Central memory CD8-positive, alpha-beta T cell (primary cell): ENCODE measurements around the gene UGT1A8.
"Not testable (repeated sequence)": the region's sequence is repeated elsewhere in the genome, so short reads cannot be mapped to it uniquely, and the experiment has no call there.

ENCODE experiments used
- ATAC-seq: fragments of 150-1000 bp; cut with Tn5 transposase; replicated peaks from 2 replicates; pipeline ENCODE4 v1.10.0; 2022; ENCODE audit warnings: mild to moderate bottlenecking, moderate FRiP score, moderate number of reproducible peaks; ENCODE audit not compliant: poor library complexity, severe bottlenecking; ENCODE audit errors: extremely low read depth
- DNase-seq, 2 donors: peaks; one replicate each; pipeline ENCODE4 v3.0.0; 2021; ENCODE audit warnings: low spot score in 2 of 2
- H3K27ac Mint-ChIP-seq: one replicate; pipeline ENCODE4 v1.8.0; 2022; ENCODE audit warnings: low read depth, mild to moderate bottlenecking, moderate library complexity, mixed read lengths
- H3K27me3 Mint-ChIP-seq: one replicate; pipeline ENCODE4 v1.8.0; 2022; ENCODE audit warnings: mixed read lengths
- H3K36me3 Mint-ChIP-seq: one replicate; pipeline ENCODE4 v1.8.0; 2022; ENCODE audit warnings: mild to moderate bottlenecking, moderate library complexity, mixed read lengths; ENCODE audit not compliant: insufficient read depth
- H3K4me1 Mint-ChIP-seq: one replicate; pipeline ENCODE4 v1.8.0; 2022; ENCODE audit warnings: mixed read lengths
- H3K4me3 Mint-ChIP-seq: one replicate; pipeline ENCODE4 v1.8.0; 2022; ENCODE audit warnings: mild to moderate bottlenecking, moderate library complexity, mixed read lengths
- H3K9me3 Mint-ChIP-seq: one replicate; pipeline ENCODE4 v1.8.0; 2022; ENCODE audit warnings: mixed read lengths

The UGT1A8 gene

DNA sequence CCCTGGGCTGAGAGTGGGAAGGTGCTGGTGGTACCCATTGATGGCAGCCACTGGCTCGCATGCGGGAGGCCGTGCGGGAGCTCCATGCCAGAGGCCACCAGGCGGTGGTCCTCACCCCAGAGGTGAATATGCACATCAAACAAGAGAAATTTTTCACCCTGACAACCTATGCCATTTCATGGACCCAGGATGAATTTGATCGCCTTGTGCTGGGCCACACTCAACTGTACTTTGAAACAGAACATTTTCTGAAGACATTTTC, 129.8 kb downstream of the UGT1A8 start:
- no peaks in the 10 kb centered on the region for H3K36me3 Mint-ChIP-seq
- no peak for ATAC-seq
- no peak for DNase-seq
- no peak overlapping the region for H3K4me3 Mint-ChIP-seq
- peaks cover 64% of the 10 kb centered on the region for H3K27me3 Mint-ChIP-seq
- H3K9me3 Mint-ChIP-seq: no peaks in the 10 kb centered on the region
- H3K27ac Mint-ChIP-seq: no peak overlapping the region
- no peaks in the 10 kb centered on the region for H3K4me1 Mint-ChIP-seq

DNA sequence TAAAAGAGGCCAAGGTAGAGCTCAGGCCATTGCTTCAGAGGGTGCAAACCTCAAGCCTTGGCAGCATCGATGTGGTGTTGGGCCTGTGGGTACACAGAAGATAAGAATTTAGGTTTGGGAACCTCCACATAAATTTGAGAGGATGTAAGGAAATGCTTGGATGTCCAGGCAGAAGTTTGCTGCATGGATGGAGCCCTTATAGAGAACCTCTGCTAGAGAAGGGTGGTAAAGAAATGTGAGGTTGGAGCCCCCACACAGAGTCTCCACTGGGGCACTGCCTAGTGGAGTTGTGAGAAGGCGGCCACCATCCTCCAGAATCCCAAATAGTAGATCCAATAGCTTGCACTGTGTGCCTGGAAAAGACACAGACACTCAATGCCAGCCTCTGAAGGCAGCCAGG, 133.3 kb downstream of the UGT1A8 start:
- peaks cover 80% of the 10 kb centered on the region for H3K27me3 Mint-ChIP-seq
- not testable (repeated sequence) for H3K27ac Mint-ChIP-seq, ATAC-seq, H3K4me1 Mint-ChIP-seq, H3K9me3 Mint-ChIP-seq, H3K36me3 Mint-ChIP-seq, H3K4me3 Mint-ChIP-seq, DNase-seq

DNA sequence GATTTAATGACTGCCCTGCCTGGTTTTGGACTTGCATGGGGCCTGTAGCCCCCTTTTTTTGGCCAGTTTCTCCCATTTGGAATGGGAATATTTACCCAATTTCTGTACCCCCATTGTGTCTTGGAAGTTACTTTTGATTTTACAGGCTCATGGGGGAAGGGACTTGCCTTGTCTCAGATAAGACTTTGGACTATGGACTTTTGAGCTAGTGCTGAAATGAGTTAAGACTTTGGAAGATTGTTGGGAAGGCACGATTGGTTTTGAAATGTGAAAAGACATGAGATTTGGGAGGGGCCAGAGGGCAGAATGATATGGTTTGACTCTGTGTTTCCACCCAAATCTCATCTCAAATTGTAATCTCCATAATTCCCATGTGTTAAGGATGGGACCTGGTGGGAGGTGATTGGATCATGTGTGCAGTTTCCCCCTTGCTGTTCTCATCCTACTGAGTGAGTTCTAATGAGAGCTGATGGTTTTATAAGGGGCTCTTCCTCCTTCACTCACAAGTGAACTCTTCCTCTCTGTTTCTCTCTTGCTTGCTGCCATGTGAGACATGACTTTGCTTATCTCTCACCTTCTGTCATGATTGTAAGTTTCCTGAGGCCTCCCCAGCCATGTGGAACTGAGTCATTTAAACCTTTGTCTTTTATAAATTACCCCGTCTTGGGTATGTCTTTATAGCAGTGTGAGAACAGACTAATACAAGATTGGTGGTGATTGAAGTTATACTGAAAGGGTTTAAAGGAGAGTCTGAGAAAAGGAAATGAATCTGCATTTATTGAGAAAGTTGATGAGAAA, 134.0 kb downstream of the UGT1A8 start:
- peaks cover 76% of the 10 kb centered on the region for H3K27me3 Mint-ChIP-seq
- H3K27ac Mint-ChIP-seq, H3K4me3 Mint-ChIP-seq, DNase-seq, H3K9me3 Mint-ChIP-seq, ATAC-seq, H3K36me3 Mint-ChIP-seq, H3K4me1 Mint-ChIP-seq: not testable (repeated sequence)

DNA sequence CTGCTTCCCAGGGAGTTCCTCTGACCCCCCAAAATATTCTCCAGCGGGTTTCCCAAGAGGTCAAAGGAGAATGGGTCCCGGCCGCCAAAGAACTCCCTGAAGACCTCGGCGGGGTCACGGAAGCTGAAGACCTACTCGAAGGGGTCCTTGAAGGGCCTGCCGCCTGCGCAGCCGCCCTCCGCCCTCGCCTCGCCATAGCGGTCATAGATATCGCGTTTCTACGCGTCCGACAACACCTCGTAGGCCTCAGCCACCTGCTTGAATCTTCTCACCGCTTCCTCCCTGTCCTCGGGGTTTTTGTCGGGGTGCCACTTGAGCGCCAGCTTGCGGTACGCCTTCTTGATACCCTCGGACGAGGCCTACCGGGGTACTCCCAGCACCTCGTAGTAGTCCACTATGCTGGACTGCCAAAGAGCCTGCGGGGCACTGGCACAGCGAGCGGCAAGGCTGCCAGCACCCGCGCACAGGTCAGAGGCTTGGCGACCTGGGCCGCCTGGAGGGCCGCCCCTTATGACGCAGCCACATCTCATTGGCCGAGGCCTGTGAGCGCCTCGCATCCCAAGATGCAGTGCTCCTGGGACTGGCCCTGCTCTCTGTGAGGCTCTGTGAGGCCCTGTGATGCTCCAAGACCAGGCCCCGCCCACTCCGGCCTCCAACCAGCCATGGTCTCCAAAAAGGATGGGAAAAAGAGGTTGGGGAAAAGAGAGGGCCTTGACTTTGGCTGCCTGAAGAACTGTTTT, 137.6 kb downstream of the UGT1A8 start:
- Mint-ChIP-seq H3K4me3 (no peak overlapping the region), H3K9me3 (no peaks in the 10 kb centered on the region), H3K27me3 (peaks cover 49% of the 10 kb centered on the region), H3K36me3 (peaks cover 1% of the 10 kb centered on the region), H3K4me1 (no peaks in the 10 kb centered on the region), H3K27ac (no peak overlapping the region)
- DNase-seq: no peak
- no peak for ATAC-seq

DNA sequence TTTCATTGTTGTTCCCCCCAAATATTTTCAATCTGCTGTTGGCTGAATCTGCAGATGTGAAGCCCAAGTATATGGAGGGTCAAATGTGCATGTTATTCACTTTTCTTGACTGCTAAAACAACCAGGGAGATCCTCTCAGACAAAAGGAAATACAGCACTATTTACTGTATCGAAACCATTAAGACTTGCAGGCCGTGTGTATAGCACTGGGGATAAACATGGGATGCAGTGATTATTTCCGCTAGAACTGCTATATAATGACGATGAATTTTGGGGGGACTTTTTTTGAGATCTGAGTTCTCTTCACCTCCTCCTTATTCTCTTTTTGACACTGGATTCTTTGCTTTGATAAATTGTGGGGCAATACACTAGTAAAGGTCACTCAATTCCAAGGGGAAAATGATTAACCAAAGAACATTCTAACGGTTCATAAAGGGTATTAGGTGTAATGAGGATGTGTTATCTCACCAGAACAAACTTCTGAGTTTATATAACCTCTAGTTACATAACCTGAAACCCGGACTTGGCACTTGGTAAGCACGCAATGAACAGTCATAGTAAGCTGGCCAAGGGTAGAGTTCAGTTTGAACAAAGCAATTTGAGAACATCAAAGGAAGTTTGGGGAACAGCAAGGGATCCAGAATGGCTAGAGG, 139.1 kb downstream of the UGT1A8 start:
- H3K9me3 Mint-ChIP-seq: no peaks in the 10 kb centered on the region
- H3K4me1 Mint-ChIP-seq: no peaks in the 10 kb centered on the region
- H3K27me3 Mint-ChIP-seq: peaks cover 43% of the 10 kb centered on the region
- ATAC-seq (no peak), DNase-seq (no peak)
- peaks cover 1% of the 10 kb centered on the region for H3K36me3 Mint-ChIP-seq
- H3K27ac Mint-ChIP-seq: no peak overlapping the region
- no peak overlapping the region for H3K4me3 Mint-ChIP-seq

DNA sequence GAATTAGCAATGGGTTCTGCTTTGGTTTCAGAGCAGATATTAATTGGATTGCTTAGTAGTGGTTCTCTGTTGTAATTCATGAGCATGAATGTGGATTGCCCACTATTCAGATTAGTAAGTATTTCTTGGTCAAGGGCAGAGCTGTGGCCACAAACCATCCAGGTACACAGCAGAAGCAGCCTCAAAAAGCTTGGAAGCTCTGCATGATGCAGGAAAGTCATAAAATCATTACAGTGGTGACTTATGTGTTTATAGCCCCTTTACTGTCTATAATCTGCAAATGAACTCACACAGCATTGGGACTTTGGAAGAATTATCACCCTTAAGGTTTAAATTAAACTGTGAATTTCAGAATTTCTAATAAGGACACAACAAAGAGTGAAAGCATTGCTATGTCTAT, 140.7 kb downstream of the UGT1A8 start:
- H3K9me3 Mint-ChIP-seq: no peaks in the 10 kb centered on the region
- no peak for ATAC-seq
- no peaks in the 10 kb centered on the region for H3K4me1 Mint-ChIP-seq
- H3K27me3 Mint-ChIP-seq: peaks cover 32% of the 10 kb centered on the region
- peaks cover 1% of the 10 kb centered on the region for H3K36me3 Mint-ChIP-seq
- no peak overlapping the region for H3K4me3 Mint-ChIP-seq
- no peak overlapping the region for H3K27ac Mint-ChIP-seq
- DNase-seq: no peak

DNA sequence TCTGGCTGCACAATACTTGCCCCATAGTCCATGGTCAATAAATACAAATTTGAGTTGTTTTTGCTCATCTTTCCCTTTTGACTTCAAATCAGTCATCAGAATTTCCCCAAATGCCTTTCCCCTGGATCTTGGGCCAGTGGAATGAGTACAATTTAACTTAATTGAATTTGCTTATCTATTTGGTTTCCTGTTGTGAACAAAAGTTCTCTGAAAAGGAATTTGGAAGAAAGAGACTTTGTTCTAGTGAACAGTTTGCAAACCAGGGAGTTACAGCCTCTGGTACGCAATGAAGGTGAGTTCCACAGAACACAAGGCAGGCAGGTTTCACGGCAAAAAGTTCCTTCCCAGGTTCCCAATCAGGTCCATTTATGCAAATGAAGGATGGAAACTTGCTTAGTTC, 141.4 kb downstream of the UGT1A8 start:
- H3K27ac Mint-ChIP-seq: no peak overlapping the region
- ATAC-seq: no peak
- no peaks in the 10 kb centered on the region for H3K4me1 Mint-ChIP-seq
- H3K9me3 Mint-ChIP-seq: no peaks in the 10 kb centered on the region
- H3K4me3 Mint-ChIP-seq: no peak overlapping the region
- DNase-seq: no peak
- H3K36me3 Mint-ChIP-seq: peaks cover 1% of the 10 kb centered on the region
- peaks cover 32% of the 10 kb centered on the region for H3K27me3 Mint-ChIP-seq

DNA sequence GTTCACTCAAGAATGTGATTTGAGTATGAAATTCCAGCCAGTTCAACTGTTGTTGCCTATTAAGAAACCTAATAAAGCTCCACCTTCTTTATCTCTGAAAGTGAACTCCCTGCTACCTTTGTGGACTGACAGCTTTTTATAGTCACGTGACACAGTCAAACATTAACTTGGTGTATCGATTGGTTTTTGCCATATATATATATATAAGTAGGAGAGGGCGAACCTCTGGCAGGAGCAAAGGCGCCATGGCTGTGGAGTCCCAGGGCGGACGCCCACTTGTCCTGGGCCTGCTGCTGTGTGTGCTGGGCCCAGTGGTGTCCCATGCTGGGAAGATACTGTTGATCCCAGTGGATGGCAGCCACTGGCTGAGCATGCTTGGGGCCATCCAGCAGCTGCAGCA, 142.6 kb downstream of the UGT1A8 start, which contains the start of gene UGT1A1:
Gene UGT1A1 (plus strand): TSS at position 228 of the 400 bp plus-strand sequence. CDS start 18 bp downstream, at position 246.
- Mint-ChIP-seq H3K27ac (no peak within 1 kb of the TSS), H3K4me3 (no peak within 1 kb of the TSS), H3K36me3 (peaks cover 1% of the 10 kb centered on the region), H3K4me1 (no peaks in the 10 kb centered on the region), H3K27me3 (peaks cover 38% of the 10 kb centered on the region), H3K9me3 (no peaks in the 10 kb centered on the region)
- ATAC-seq: no peak
- DNase-seq: no peak

DNA sequence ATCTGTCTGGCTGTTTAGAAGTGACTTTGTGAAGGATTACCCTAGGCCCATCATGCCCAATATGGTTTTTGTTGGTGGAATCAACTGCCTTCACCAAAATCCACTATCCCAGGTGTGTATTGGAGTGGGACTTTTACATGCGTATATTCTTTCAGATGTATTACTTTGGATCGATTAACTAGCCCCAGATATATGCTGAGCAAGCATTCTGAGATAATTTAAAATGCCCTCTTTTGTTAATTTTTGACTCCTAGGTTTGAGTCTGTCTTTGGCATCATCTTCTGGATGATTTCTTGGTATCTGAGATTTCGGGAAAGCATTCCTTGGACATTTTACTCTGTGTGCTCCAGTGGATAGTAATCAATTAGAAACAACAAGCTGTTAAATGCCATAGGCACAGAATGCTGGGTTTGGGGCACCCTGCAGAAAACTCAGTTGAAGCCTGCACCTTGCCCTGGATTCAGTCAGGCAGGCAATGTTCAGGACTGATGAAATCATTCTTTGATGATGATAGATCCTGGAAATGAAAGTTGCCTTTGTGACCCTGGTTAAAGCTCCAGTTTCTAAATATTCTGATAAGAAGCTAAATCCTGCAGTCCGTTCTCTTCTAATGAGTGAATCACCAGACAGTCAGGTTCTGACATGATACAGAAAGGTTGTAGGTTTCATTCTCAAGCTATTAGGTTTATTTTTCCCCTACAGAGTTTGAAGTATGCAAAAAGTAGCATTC, 143.8 kb downstream of the UGT1A8 start:
- Mint-ChIP-seq H3K9me3 (no peaks in the 10 kb centered on the region), H3K4me1 (no peaks in the 10 kb centered on the region), H3K27me3 (peaks cover 44% of the 10 kb centered on the region), H3K4me3 (no peak overlapping the region), H3K36me3 (peaks cover 1% of the 10 kb centered on the region), H3K27ac (no peak overlapping the region)
- DNase-seq (no peak), ATAC-seq (no peak)

DNA sequence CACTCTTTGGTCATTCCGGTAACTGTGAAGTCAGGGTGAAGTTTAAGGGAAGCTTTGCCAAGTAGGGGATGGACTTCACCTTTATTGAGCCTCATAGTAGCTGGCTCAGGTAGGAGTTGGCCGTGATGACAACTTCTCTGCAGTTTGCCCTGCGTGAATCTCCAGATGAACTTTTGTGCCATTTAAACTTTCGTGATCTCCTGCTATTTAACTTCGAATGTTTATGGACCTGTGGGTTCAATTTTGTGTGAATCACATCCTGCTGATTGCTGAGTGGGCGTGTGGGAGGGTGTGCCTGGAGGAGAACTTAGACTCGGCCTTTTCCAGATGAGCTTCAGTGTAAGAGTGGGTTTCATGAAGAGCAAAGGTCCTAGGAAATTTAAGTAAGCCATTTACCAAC, 146.8 kb downstream of the UGT1A8 start:
- no peak for DNase-seq
- H3K36me3 Mint-ChIP-seq: no peaks in the 10 kb centered on the region
- H3K27ac Mint-ChIP-seq: no peak overlapping the region
- no peaks in the 10 kb centered on the region for H3K9me3 Mint-ChIP-seq
- no peaks in the 10 kb centered on the region for H3K4me1 Mint-ChIP-seq
- no peak overlapping the region for H3K4me3 Mint-ChIP-seq
- no peak for ATAC-seq
- H3K27me3 Mint-ChIP-seq: peaks cover 52% of the 10 kb centered on the region

DNA sequence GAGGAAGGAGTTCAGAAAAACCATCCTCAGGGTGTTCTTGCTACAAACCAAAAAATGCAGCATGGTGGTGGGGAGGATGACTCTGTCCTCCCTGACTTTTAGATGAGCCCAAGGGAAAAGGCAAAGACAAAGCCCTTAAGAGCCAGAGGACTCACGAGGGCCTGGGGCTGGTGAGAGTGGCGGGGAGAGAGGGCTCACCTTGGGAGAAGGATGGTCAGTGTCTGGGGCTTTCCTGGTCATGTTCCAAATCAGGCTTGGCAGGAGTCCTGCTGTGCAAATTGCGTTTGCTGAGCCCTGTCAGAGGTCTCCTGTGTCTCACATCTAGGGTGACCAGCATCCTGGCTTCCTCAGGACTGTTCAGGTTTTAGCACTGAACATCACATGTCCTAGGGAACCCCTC, 147.3 kb downstream of the UGT1A8 start:
- peaks cover 57% of the 10 kb centered on the region for H3K27me3 Mint-ChIP-seq
- H3K27ac Mint-ChIP-seq: no peak overlapping the region
- H3K4me3 Mint-ChIP-seq: no peak overlapping the region
- no peaks in the 10 kb centered on the region for H3K9me3 Mint-ChIP-seq
- DNase-seq (no peak), ATAC-seq (no peak)
- no peaks in the 10 kb centered on the region for H3K4me1 Mint-ChIP-seq
- H3K36me3 Mint-ChIP-seq: no peaks in the 10 kb centered on the region

DNA sequence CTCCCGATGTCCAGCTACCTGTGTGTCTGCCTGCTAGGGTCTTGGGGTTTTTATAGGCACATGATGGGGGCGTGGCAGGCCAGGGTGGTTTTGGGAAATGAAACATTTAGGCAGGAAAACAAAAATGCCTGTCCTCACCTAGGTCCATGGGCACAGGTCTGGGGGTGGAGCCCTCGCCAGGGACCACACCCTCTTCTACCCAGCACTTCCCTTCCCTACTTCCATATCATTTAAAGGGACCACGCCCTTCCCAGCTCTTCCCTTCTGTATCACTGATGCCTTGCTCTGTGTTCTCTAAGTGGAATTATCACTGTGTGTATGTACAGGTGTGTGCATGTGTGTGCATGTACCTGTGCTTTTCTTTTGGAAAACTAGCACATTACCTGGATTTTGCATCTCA, 149.0 kb downstream of the UGT1A8 start:
- Mint-ChIP-seq H3K4me1 (no peaks in the 10 kb centered on the region), H3K9me3 (no peaks in the 10 kb centered on the region), H3K4me3 (no peak overlapping the region), H3K27me3 (peaks cover 73% of the 10 kb centered on the region), H3K36me3 (no peaks in the 10 kb centered on the region), H3K27ac (no peak overlapping the region)
- ATAC-seq (no peak), DNase-seq (no peak)
